AG04450 (cell line): Measurements from ENCODE around the gene RNU1-2. TPM values are rescaled to one million over a fixed set of nuclear protein-coding genes. Genes with fewer than 3 reads are reported as not detected.
"Not testable (repeated sequence)": the region's sequence is repeated elsewhere in the genome, so short reads cannot be mapped to it uniquely, and the experiment has no call there.

Experiments used
- CTCF ChIA-PET: fragments of 300-600, 350-600 bp; formaldehyde crosslinking; extraction: SDS; loops from one replicate; lab custom pipeline; 2022; ENCODE audit warnings: antibody characterized with exemption, inconsistent platforms; lab: Charles Lee
- POLR2A ChIA-PET: fragments of 350-600 bp; formaldehyde crosslinking; extraction: SDS; loops from one replicate; lab custom pipeline; 2021; ENCODE audit warnings: antibody characterized with exemption, inconsistent platforms; lab: Yijun Ruan, JAX
- DNase-seq: peaks from one replicate; pipeline ENCODE4 v3.0.0-alpha.2; 2011; ENCODE audit warnings: low read depth, low spot score
- H3K27ac ChIP-seq: one replicate; pipeline ENCODE4 v1.5.1; 2012; ENCODE audit warnings: low read depth, low read length, control low read depth
- H3K27me3 ChIP-seq: one replicate; pipeline ENCODE4 v1.6.0; 2012; ENCODE audit warnings: low read length; ENCODE audit not compliant: control insufficient read depth, insufficient read depth
- H3K4me3 ChIP-seq: 2 replicates; pipeline ENCODE4 v1.5.1; 2011; ENCODE audit warnings: mild to moderate bottlenecking, low read depth, low read length, control low read depth
- H3K9me3 ChIP-seq: 2 replicates; pipeline ENCODE4 v1.5.1; 2012; ENCODE audit warnings: low read length; ENCODE audit not compliant: control insufficient read depth, insufficient read depth
- polyA plus RNA-seq: library from polyadenylated mRNA; depleted of rRNA; stranded (reverse); fragments of >200 nt; gene quantifications from 2 replicates; pipeline ENCODE4 v1.2.3, GENCODE V29; 2011
- TF ChIP-seq, protein P1 (sequence below): IDR thresholded peaks from 2 replicates; pipeline ENCODE4 v1.5.1; 2011; ENCODE audit warnings: low read depth, low read length, control low read depth, inconsistent platforms

Gene RNU1-2
- polyA plus RNA-seq, 1 experiment, result not detected

GRCh38 chr1:16927711-16928485, 32.1 kb downstream of the RNU1-2 start:
- ChIA-PET POLR2A (no interaction called here), CTCF (no interaction called here)
- Histone ChIP-seq H3K27me3 (no peaks in the 10 kb centered on the region), H3K9me3 (no peaks in the 10 kb centered on the region; the same call in 1 of the 2 replicates), H3K27ac (no peak overlapping the region), H3K4me3 (no peak overlapping the region)
- TF ChIP-seq, protein P1, sequence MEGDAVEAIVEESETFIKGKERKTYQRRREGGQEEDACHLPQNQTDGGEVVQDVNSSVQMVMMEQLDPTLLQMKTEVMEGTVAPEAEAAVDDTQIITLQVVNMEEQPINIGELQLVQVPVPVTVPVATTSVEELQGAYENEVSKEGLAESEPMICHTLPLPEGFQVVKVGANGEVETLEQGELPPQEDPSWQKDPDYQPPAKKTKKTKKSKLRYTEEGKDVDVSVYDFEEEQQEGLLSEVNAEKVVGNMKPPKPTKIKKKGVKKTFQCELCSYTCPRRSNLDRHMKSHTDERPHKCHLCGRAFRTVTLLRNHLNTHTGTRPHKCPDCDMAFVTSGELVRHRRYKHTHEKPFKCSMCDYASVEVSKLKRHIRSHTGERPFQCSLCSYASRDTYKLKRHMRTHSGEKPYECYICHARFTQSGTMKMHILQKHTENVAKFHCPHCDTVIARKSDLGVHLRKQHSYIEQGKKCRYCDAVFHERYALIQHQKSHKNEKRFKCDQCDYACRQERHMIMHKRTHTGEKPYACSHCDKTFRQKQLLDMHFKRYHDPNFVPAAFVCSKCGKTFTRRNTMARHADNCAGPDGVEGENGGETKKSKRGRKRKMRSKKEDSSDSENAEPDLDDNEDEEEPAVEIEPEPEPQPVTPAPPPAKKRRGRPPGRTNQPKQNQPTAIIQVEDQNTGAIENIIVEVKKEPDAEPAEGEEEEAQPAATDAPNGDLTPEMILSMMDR, result no peak
- DNase-seq, result no peak

GRCh38 chr1:16929146-16930041, 33.6 kb downstream of the RNU1-2 start:
- H3K27ac ChIP-seq, H3K9me3 ChIP-seq, POLR2A ChIA-PET, H3K4me3 ChIP-seq, H3K27me3 ChIP-seq, DNase-seq: not testable (repeated sequence)
- CTCF ChIA-PET, result interaction anchor here (1.2 kb wide), 1 partner anchor 22 kb away, joined by 3 read pairs; no protein-coding TSS in a partner anchor

GRCh38 chr1:16931206-16931934, 35.6 kb downstream of the RNU1-2 start:
- H3K4me3 ChIP-seq, H3K27ac ChIP-seq, H3K27me3 ChIP-seq, DNase-seq, H3K9me3 ChIP-seq: not testable (repeated sequence)
- ChIA-PET CTCF (interaction anchor here (0.6 kb wide), 1 partner anchor 29 kb away, joined by 3 read pairs; no protein-coding TSS in a partner anchor), POLR2A (interaction anchor here (0.7 kb wide), 1 partner anchor 102 kb away, joined by 4 read pairs; no protein-coding TSS in a partner anchor)

GRCh38 chr1:16933945-16934344, 38.2 kb downstream of the RNU1-2 start:
- H3K9me3 ChIP-seq, H3K27me3 ChIP-seq, H3K27ac ChIP-seq, H3K4me3 ChIP-seq, DNase-seq: not testable (repeated sequence)
- ChIA-PET POLR2A (interaction anchor here (0.6 to 0.7 kb wide), 2 partner anchors 14 to 23 kb away, joined by 5 read pairs; no protein-coding TSS in a partner anchor), CTCF (interaction anchor here (0.9 to 1.1 kb wide), 2 partner anchors 18 to 313 kb away, joined by 3 read pairs; no protein-coding TSS in a partner anchor)

GRCh38 chr1:16936580-16936979, 40.8 kb downstream of the RNU1-2 start:
- H3K27ac ChIP-seq, H3K27me3 ChIP-seq, DNase-seq, H3K4me3 ChIP-seq, CTCF ChIA-PET, H3K9me3 ChIP-seq, POLR2A ChIA-PET: not testable (repeated sequence)

- Histone ChIP-seq H3K27ac (no peak overlapping the region), H3K27me3 (no peaks in the 10 kb centered on the region), H3K4me3 (no peak overlapping the region), H3K9me3 (no peaks in the 10 kb centered on the region; the same call in 1 of the 2 replicates)
- TF ChIP-seq, protein P1, result no peak
- DNase-seq, result no peak
- POLR2A ChIA-PET, result no interaction called here
- CTCF ChIA-PET, result no interaction called here
Observed at GRCh38 chr1:16938351-16939321, 42.9 kb downstream of the RNU1-2 start.

DNA sequence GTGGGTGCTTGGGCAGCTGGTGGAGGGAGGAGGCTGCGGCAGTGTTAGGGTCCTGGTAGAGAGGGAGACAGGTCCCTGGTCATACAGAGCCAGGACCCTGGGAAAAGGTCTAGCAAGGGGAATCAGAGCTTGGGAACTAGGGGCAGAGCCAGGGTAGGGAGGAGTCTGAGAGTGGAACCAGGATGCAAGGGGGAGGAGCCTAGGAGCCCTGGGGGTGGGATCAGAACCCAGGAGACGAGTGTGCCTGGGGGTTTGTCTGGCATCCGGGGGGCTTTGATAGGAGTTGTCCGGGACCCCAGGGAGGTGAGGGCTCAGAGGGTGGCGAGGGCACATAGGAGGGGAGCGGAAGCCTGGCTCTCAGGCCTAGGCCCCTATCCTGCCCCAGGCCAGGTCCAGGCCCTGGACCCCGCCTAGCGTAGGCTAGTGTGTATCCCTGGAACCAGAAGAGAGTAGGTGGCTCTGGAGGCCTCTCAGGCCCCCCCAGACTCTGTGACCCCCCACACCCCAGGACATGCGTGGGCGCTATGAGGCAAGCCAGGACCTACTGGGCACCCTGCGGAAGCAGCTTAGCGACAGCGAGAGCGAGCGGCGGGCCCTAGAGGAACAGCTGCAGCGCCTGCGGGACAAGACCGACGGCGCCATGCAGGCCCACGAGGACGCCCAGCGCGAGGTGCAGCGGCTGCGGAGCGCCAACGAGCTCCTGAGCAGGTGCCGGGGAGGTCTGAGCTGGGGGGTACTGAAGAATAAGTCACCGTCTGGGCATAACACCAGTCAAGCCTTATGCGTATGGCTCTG, 43.8 kb downstream of the RNU1-2 start:
- DNase-seq, H3K9me3 ChIP-seq, H3K4me3 ChIP-seq, POLR2A ChIA-PET, H3K27me3 ChIP-seq, CTCF ChIA-PET, H3K27ac ChIP-seq: not testable (repeated sequence)
